ENCODE measurements around the gene CHD6.

The CHD6 gene

DNA sequence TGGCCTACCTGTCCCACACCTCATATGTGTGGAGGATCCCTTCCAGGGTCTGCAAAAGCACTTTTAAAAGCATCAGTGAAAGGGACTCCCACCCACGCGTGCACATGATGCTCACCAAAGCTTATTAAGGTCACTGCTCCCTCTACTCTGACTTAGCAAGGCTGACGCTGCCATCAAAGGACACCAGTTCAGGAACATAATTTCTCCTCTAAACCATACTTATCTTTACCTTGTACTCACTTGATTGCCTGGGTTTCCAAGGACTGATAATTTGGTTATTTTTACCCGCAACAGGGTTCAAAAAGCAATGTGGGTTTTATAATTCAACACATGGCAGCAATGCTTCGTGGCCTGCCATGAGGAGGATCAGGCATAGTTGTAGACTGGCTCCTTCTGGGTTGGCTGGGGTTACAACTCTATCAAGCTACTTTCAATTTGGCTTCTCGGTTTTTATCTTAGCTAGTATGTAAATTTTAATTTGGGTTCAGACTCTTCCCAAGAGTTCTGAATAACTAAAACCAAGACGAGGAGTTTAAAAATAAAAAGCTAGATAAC, 199.4 kb downstream of the CHD6 start:
- DNase-seq, result no peak

DNA sequence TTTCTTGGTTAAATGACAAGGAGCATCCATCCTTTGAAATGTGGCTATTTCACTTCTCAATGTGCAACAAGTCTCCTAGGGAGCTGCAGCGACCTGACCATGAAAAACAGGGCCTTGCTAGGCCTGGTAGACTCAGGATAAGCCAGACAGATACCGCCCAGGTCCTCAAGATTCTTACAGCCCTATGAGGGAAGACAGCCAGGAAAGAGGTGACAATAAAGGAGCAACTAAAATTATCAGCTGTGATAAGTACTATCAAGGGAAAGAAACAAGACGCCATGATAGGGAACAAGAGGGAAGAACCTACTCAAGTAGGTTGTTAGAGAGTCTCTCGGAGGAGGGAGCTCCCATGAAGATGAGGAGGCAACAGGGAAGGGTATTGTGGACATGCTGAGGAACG, 200.1 kb downstream of the CHD6 start:
- DNase-seq, result no peak

DNA sequence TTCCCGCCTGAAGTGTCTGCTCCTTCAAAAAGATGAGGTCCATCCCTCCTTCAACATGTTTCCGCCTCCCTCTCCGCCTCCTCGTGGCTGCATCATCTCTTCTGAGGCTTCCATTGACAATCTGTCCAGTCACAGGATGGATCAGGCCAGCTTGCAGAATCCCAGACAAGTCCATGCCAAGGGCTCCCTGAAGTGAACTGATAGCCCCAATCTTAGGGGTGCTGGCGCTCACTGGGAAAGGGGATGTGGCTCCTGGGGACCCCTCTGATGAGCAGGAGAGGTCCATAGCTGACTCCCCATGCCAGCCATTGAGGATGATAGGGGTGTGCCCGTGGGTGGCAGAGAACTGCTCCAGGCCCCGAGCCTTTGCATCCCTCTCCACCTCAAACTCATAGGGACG, 203.0 kb downstream of the CHD6 start:
- no peak for DNase-seq

DNA sequence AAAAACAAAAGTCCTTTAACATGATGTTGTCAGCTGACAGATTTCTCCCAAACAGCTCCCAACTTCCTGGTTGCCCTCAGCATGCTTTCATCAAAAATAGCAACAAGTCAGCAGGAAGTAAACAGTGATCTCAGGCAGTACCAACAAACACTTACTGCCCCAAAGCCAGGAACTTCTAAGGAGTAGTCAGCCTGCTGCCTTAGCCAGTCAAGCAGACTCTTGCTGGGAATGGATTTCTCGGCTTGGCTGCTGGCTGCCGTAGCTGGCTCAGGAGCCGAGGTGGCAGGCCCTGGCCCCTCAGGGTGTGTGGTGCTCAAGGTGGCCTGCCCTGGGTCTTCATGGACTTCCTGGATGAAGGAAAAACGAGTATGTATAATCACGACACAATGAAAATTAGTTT, 205.0 kb downstream of the CHD6 start:
- no peak for DNase-seq

DNA sequence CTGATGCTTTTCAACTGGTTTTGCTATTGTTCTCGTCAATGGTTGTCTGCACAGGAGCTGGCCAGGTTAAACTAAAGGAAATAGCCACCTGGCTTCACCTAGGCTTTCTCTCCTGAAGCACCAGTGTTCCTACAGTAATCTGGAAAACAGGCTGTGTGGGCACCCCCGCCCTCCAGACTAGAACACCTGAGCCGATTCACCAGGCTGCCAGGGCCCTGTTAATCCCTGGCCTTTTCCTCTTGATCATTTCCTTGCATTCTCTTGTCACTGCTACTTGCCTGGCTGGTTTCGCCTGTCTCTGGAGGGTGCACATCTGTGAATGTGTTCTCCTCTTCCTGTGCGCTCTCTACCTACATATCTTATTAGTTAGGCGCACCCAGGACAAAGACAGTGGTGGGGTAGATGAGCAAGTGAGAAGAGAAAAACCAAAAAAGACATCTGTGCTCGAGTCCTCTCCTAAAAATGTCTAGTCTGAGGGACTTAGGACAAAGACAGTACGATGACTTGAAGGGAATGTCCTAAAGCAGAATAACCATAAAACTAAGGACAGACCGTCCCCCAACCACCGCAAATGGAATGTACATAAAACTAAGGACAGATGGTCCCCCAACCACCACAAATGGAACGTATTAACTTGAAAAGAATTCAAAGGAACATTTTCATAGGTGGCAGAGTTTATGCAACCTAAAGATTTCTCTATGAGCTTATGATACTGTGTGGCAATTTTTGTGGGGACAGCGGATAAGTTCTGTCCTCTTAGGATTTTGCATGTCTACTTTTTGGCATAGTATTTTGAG, 205.7 kb downstream of the CHD6 start:
- DNase-seq, result no peak

DNA sequence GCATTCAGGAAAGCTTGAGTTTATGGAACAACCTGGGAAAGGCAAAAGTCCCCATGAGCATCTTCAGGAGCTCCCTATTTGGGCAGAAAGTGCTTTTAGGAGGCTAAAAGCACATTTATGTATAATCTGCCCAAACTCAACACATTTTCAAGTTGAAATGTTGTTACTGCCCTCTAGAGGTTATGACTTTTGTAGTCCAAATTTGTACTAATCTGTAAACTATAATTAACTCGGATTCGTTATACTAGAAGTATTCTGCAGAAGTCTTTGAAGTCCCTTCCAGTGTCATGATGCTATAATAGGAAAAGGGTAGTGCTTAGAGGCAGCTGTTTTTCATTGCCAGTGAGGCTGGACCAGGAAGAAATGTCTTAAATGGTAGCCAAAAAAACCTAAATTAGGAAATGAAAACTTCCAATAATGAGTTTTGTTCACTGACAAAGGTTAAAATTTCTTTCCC, 206.8 kb downstream of the CHD6 start:
- no peak for DNase-seq

DNA sequence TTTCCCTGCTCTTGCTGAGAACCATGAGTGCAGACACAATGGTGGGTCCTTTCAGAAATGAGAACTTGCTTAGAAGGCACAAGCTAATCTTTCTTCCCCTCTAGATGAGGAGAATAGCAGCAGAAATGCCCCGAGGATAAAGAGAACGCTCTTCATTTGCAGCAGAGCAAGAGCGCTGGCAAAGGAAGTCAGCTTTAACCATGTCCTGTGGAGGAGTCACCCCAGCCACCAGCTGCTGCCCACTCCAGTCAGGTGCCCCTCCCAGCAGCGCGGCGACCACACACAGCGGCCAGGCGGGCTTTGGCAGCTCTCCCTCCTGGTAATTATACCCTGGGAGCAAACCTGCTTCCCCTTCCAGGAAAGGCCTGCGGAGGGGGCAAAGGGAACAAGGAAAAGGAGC, 209.2 kb downstream of the CHD6 start:
- no peak for DNase-seq

DNA sequence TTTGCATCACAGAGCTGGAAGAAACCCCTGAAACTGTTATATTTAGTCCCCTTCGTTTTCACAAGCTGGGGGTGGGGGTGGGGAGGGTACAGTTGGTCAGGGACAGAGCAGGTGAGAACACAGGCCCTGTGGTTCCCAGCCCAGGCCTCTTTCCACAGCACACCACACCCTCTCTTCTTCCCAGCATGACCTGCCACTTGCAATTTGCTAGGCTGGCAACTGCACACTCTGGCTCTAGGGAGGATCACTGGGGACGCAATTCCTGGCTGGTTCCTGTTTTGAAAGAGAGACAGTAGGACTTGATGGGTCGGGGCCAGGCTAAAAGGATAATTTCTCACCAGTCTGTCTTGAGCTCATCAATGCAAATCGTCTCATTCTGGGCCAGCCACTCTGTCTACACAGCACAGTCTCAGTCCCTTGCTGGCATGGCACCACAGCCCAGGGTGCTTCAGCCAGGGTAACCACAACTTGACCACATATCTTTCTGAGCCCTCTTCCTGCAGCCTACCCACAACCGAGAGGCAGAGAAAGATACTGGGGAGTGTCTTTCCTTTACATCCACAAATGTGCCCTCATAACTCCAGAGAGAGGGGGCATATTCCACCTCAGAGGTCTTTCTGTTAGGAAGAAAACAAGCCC, 209.9 kb downstream of the CHD6 start:
- no peak for DNase-seq

DNA sequence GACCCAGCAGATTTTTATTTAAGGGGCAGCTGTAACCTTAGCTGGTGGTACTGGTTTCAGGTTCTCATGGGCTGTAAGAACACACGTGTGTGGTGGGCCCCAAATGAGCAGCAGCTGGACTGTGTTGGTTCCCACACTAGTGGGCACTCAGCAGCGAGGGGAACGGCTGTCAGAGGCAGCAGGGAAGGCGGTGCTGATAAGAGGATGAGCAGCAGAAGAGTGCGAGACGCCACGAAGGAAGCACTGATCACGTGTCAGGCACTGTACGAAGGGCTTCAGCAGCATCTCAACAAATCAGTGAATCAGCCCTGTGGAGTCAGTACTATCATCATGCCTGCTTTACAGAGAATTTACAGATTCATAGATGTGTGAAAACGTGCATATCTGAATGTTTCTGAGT, 210.6 kb downstream of the CHD6 start:
- no peak for DNase-seq

DNA sequence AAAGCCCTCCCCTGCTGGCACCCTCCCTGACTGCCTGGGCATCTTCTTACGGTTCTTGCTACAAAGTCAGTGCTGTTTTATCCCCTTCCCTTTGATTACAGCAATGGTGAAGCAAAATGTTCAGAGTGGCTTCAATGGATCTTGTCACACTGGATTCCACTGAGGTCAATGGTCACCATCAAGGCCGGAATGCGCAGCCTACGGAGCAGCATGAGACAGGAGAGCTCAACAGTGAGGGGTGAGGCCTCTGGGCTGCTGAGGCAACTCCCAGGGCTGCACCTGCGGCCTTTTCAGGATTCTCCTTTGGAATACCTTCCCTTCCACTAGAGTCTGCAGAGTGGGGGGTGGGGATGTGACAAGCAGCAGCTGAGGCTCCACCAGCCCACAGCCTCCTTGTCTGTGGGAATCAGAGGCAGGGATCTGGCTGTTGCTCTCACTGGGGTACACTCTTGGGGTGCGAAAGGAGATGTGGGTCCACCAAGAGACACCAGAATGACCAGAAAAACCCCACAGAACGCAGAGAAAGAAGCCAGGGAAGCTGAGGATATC, 211.2 kb downstream of the CHD6 start:
- DNase-seq, result no peak

DNA sequence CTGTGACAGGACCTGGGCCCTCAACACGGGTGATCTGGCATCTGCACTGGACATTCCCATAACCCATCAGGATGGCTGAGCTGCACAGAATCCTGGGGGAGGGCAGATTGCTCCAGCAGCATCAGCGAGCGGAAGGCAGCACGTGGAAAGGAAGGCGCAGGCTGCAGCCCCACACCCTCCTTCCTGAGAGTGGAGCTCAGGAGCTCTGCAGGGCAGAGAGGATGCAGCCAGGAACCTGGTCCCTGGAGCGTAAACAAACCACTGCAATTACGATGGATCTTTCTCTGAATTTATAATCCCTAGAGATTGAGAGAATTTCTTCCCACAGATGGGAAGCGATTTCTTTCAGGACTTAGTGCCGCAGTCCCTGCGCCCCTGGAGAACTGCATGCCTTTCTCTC, 211.8 kb downstream of the CHD6 start:
- no peak for DNase-seq

DNA sequence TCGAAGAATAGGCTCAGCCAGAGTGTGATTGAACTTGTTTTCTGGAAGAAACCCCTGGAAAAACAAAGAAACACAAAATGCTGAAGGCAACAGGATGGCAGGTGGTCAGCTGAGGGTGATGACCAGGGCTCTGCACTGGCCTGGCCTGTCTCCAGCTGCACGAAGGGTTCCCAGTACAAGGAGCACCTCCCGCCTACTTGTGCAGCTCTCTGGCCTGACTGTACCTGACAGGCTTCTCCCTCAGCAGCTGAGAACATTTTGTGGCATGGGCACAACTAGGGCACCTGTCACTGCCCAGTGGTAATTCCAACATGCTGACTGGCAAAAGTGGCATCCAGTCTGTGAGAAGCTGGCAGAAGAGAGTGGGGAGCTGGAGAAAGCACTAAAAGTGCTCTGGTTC, 212.7 kb downstream of the CHD6 start:
- DNase-seq, result no peak

DNA sequence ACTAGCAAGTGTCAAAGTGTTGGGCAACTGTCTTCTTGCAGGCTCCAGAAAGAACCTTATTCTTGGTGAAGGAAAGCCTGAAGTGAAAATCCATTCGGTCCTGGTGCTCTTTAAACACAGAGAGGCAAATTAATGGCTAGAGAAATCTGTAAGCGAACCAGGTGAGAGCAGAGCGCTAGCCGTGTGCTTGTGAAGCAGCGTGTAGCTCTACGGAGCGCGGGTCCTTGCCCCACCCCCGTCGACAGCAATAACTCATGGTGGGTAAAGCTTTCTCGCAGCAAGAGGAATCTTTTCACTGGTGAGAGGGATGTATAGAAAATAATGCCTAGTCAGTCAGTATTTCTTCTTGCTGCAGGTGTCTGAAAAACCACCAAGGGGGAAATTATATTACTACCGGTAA, 214.6 kb downstream of the CHD6 start:
- DNase-seq, result no peak

DNA sequence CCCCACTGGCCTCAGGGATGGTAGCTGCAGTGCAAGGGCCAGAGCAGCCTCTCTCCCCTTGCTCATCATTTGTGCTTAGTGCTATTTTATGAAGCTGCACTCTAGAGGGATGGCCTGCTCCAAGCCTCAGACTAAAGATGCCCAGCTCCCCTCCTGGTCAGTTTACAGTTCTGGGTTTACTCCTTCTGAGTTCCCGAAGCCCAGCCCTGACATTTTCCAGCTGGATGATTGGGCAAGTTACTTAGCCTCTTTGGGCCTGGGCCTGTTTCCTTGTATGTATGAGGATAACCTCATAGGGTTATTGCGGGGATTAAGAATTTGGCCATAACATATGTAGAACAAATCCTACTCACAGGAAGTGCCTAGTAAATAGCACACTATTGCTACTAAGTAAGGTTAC, 219.8 kb downstream of the CHD6 start:
- no peak for DNase-seq

DNA sequence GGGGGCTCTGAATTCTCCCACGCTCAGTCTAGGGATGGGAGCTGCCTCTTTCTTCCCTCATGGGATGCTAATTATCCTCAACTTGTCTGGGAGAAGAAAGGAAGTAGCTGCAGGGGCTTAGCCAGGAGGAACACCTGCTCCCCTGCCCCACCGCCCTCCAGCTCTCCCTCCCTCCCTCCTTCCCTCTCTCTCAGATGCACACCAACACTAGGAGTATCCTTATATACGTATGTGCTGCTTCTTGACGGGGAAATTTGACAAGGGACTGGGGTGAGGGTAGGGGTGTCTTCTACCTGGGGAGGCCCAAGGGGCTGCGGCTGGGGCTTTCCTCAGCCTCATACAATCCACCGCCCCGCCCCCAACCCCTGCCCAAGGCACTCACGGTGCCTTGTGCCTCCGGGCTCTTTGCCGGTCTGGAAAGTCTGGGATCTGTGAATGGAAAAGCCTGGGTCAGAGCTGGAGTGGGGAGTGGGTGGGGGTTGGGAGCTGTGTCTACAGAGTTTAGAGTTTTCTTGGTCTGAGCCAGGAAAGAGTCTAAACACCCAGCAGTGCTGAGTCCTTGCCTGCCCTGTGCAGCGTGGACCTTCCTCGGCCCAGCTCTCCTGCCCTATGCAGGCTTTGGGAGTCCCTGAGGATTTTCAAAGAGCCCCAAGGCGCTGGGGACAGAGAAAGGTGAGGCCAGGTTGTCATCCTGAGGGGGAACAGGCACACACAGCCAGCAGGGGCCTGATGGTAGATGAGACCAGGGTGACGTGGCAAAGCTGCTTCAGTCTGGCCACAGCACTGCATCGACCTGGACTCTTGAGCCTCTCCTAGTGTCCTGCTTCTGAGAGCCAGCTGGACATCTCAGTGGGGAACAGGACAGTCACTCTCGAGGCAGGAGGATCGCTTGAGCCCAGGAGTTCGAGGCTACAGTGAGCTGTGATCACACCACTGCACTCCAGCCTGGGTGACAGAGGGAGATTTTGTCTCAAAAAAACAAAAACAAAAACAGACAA, 222.2 kb downstream of the CHD6 start:
- no peak for DNase-seq

DNA sequence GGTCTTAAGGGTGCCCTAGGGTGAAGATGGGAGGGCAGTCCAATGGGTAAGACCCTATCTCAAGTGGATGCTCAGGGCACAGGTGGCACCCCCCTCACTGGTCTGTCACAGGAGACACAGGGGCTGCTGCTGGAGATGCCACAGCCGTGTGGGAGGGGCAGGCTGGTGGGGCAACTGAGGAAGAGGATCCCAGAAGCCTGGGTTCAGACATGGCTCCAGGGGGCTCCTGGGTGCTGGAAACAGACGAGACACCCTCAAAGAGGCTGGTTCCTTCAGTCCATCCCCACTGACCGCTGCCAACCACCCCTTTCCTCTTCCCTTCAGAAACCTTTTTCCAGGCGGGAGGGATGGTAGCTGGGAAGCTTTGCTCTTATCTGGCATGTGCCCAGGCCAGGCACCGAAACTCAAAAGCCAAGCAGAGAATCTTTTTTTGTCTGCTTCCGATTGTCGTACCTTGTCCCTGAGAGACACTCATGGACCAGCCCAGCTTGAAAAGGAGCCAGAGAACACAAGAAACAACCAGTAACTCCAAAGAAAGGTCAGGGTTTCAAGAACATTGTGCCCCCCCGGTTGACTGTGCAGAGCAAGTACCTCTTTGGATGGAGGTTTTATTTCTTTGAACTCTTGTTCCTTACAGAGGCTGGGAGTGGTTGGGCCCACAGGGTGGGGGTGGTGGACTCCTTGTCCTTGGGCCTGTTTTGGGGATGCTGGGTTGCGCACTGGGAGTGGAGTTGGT, 223.1 kb downstream of the CHD6 start:
- DNase-seq, result no peak

DNA sequence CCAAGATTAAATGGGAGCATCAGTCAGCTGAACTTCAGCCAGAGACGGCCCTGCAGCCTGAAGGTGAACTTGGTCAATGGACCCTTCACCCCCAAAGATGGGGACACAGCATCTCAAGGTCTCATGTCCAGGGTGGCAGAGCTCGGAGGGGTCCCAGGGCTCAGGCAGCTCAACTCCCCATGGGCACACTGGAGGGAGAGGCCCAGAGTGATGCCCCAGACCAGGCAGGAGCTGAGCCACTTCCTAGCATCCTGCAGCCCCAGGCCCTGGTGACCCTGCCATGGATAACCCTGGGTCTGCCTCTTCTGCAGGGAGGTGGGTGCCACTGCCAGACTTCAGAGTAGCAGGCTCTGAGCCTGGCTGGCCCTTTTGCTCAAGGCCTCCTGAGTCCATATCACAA, 224.1 kb downstream of the CHD6 start:
- no peak for DNase-seq

DNA sequence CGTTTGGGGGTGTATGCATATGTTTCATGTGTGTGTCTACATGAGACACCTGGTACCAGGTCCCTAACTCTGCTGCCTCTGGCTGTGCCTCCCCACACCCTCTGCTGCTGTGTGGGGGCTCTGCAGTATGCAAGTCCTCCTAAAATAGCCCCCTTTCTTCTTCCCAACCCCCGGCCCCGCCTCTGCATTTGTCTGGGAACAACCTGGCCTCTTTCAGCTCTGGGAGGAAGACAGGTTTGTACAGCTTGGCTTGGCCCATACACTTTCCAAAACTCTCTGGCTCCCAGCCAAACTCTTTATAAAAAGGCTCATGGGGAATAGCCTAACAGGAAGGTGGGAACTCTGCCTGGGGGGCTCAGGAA, 224.5 kb downstream of the CHD6 start:
- DNase-seq, result no peak

DNA sequence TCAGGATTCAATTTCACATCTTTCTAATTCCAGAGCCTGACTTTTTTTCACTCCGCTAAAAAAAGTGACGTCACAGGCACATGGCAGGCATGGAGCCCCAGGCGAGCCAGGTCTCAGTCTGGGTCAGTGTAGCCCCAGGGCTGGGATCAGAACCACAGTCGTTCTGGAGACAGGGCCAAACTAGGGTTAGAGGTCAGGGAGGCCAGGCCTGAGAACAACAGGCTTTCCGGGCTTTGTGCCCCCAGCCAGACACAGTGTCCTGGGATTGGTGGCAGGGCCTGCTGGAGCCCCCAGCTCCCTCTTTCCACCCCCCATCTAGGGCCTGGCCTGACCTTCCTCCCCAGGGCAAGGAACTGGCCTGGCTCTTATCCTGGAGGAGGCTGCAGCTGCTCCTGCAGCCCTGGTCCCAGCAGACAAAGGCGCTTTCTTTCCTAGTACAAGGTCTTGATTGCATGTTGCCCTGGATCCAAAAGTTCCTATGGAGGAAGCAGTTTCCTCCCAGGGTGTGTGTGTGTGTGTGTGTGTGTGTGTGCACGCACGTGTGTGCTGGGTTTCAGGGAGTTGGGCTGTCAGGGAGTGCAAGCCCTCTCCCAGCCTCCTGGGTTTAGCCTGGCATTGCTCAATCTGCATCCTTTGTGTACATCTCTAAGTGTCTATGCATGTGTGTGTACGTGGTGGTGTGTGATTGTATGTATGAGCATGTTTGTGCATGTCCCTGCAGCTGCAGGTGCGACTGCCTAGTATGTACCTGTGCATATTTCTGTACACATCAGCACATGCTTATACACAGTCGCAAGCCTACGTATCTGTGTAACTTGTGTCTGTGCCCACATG, 225.1 kb downstream of the CHD6 start:
- DNase-seq, result no peak

DNA sequence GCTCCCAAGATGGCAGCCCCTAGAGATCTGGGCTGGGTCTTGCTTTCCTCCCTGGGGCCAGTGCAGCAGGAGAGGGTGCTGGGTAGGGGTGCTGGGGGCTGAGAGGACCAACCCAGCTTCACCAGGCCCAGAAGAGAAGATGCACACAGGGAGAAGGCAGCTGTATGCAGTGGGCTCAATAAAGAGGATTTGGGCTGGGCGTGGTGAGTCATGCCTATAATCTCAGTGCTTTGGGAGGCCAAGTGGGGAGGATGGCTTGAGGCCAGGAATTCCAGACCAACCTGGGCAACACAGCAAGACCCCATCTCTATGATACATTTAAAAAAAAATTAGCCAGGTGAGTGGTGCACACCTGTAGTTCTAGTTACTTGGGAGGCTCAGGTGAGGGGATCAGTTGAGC, 225.9 kb downstream of the CHD6 start:
- no peak for DNase-seq

DNA sequence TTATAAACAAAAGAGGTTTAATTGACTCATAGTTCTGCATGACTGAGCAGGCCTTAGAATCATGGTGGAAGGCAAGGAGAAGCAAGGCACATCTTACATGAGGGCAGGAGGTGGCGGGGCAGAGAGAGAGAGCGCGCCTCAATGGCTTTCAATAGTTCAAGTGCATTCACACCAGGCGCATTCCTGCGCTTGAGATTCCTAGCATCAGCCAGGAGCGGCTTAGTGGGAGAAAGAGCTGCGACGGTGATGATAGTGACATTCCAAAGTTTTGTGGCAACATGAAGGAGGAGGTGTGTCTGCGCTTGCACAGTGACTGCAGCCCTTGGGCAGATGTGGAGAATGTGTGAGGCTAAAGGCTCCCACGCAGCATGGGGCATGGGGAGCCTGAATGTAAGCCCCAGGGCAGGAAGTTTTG, 226.6 kb downstream of the CHD6 start:
- no peak for DNase-seq

Measured in activated CD4-positive, CD25-positive, alpha-beta regulatory T cell (primary cell).